Measurements from ENCODE around the gene TEDC1.
A peak's percentile ranks its signal among the peaks of the same experiment; 100 is the strongest.

TEDC1 gene

DNA sequence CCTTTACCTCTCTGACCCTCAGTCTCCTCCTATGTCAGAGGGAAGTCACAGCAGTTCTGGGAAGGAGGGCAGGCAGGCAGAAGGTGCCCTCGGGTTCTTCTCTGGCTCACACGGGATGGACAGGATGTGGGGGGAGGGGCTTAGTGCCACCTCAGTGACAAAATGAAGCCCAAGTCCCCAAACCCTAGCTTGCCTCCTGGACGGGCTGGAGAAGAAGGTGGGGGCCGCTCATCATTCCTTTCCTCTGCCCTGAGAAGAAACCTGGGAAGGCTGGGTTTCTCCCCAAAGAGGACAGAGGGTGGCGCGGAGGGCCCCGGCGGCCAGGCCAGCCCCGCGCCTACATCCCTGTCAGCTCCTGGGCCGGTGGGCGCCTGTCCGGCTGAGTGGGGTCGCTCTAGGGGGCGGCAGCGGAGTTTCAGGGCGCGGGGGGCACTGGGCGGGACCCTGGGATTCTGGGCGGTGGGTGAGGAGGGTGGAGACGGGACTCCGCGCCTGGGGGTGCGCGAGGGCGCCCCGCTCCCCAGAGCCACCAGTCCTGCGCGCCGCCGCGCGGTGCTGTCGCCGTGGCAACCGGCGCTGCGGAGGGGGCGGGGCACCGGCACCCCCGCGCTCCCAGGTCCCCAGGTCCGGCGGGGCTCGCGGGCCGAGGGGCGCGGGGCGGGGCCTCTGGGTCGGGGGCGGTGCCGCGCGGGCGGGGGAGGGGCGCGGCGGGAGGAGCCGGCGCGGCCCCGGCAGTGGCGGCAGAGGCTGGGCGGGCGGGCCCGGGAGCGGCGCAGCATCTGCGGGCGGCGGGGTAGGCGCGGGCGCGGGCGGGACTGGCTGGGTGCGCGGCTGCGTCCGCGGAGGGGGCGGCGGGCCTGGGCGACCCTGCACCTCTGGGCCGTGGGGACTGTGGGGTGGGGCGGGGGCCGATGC, 35.1 kb downstream of the TEDC1 start, which contains the start of gene TMEM121:
TMEM121 (plus strand) TSS at position 723 of the 915 bp plus-strand sequence. CDS start 2,252 bp downstream, outside the sequence.
- peak in 1 of 3 experiments; percentile 24 for DNase-seq (ENCODE audit: low read depth in 3 of 3)

DNA sequence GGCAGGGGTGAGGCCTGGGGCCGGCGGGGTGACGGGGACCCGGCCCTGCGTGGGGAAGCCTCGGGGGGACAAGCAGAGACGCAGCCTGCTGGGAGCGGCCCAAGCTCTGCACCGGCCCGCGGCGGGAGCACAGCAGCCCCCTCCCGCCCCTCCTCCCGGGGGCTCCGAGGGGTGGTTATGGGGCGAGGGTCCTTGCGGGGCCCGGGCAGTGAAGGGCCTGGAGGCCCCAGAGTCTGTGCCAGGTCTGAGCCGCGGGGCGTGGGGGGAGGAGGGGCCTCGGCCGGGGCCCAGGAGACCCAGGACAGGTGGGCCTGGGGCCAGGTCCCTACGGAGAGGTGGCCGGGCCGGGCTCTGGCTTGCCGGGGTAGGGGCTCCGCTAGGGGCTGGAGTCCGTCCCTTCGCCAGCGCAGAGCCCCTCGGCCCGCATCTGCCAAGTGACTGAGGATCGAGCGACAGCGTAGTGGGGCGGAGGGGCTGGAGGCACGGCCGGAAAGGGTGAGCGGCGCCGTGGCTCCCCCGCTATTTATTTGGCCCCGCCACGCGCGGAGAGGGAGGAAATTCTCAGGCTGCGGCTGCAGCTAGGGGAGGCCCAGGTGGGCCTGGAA, 35.8 kb downstream of the TEDC1 start:
- DNase-seq (ENCODE audit: low read depth in 3 of 3) = no peak

DNA sequence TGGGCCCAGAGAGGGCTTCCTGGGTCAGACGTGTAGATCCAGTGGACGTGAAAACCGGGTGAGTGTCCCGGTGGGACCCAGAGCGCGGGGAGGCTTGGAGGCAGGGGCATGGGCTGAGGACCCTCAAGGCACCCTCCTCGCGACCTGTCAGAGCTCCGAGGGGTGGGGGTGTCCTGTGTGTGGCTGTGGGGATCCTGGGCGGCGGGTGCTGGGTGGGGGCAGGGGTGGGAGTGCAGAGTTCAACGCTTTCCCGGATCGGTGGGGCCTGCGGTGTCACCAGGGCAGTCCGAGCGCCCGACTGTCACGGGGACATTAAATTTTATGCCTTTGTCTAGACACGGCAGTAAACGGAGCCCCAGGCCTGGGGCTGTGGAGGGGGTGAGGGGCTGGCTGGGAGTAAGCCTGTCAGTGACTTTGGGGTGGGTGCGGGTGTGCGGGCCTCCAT, 36.4 kb downstream of the TEDC1 start:
- DNase-seq (ENCODE audit: low read depth in 3 of 3) = no peak

DNA sequence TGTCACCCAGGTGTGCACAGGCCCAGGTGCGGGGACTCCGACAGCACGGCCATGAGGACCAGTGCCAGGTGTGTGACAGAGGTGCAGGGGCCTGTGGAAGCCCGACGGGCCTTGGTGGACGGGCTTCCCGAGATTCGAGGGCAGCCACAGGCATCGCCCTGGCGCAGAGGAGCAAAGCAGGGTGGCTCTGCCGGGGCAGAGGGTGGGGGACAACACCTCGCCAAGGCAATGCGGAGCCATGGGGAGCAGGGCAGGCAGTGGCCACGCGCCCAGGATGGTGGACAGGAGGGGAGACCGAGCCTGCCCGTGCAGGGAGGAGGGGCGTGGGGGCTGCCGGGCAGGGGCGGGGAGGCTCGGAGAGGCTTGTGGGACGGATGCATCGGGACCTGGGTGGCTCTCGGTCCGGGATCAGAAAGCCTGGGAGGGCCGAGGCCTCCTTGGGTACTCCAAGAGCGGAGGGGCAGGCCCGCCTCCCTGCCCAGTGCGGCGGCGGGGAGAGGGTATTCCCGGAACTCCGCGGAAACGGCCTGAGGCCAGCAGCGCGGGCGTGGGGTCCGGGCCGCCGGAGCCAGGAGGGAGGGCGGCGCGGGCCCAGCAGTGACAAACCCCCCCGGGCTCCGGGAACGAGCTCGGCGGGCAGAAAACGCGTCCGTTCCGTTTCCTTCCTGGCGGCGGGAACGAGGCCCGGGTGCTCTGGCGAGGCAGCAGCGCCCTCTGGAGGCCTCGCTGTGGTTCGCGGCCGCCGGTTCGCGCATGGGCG, 37.0 kb downstream of the TEDC1 start:
- peak; percentile 64 to 71 (median 69) for DNase-seq (ENCODE audit: low read depth in 3 of 3)

DNA sequence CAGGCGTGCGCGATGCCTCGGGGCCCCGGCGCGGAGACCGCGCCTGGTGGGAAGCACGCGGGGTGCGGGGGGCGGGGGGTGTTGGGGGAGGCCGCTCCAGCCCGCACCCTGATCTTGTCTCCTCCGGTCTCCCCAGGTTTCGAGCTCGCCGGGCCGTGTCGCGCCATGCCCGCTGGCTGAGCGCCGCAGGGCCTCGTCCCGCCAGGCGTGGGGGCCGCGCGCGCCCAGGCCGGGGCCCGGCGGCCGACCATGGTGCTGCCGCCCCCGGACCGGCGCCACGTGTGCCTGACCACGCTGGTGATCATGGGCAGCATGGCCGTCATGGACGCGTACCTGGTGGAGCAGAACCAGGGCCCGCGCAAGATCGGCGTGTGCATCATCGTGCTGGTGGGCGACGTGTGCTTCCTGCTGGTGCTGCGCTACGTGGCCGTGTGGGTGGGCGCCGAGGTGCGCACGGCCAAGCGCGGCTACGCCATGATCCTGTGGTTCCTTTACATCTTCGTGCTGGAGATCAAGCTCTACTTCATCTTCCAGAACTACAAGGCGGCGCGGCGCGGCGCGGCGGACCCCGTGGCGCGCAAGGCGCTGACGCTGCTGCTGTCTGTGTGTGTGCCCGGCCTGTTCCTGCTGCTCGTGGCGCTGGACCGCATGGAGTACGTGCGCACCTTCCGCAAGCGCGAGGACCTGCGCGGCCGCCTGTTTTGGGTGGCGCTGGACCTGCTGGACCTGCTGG, 37.7 kb downstream of the TEDC1 start:
- DNase-seq (ENCODE audit: low read depth in 3 of 3) = peak; percentile 48 to 65 (median 52)

DNA sequence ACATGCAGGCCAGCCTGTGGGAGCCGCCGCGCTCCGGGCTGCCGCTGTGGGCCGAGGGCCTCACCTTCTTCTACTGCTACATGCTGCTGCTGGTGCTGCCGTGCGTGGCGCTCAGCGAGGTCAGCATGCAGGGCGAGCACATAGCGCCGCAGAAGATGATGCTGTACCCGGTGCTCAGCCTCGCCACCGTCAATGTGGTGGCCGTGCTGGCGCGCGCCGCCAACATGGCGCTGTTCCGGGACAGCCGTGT, 38.2 kb downstream of the TEDC1 start:
- no peak for DNase-seq (ENCODE audit: low read depth in 3 of 3)

DNA sequence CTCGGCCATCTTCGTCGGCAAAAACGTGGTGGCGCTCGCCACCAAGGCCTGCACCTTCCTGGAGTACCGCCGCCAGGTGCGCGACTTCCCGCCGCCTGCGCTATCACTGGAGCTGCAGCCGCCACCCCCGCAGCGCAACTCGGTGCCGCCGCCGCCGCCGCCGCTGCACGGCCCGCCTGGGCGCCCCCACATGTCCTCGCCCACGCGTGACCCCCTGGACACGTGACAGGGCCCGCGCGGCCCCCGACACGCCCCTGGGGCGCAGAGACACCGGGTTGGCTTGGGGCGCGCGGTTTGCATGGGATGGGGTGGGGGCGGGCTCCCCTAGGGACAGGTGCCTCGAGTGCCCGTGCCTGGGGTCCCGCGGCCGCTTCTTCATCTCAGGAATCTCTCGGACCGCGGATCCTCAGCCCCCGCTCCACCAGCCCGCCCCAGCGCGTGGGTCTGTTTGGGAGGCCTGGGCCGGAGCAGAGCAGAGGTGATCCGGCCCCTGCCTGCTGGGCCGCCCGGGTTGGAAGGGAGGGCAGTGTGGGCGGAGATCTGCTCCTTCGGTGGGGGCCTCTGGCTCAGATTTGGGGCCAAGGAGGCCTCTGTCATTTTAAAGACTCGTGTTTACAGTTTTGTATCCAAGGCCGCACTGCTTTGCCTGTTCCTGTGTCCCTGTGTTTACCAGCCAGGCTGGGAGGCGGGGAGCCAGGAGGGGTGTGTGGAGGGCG, 38.7 kb downstream of the TEDC1 start:
- DNase-seq (ENCODE audit: low read depth in 3 of 3) = peak in 2 of 3 experiments; percentile 35 to 45

DNA sequence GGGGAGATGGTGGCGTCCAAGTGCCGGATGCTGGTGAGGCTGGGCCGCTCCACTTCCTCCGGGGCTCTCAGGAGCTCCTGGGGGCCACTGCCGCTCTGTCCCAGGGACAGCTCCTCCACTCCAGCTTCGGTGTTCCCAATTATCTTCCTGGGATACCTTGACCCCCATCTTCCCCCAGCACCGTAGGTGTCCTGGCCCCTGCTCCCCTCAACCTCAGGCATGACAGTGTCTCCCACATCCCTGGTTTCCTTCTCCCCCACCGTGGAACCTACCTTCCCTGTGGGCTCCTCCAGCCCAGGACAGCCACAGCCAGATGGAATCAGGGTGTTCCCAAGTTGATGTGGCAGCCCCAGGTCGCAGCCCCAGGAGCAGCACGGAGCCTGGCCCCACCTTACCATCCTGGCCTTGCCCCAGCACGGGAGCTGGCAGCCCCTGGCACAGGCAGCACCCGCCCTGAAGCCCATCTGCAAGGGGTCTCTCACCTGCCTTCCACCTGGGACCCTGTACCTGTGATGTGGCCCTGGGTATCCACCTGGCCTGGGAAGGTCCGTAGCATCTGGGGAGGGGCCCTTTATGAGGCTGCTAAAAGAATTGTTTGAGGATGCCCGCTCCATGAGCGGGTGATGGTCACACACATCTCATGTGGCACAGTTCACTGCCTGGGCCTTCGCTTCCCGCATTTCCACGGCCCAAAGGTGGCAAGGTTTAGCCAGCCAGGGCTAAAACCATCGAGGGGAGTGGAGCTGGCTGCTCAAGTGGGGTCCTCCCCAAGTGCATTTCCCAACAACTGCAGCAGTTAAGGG, 39.4 kb downstream of the TEDC1 start:
- no peak for DNase-seq (ENCODE audit: low read depth in 3 of 3)

DNA sequence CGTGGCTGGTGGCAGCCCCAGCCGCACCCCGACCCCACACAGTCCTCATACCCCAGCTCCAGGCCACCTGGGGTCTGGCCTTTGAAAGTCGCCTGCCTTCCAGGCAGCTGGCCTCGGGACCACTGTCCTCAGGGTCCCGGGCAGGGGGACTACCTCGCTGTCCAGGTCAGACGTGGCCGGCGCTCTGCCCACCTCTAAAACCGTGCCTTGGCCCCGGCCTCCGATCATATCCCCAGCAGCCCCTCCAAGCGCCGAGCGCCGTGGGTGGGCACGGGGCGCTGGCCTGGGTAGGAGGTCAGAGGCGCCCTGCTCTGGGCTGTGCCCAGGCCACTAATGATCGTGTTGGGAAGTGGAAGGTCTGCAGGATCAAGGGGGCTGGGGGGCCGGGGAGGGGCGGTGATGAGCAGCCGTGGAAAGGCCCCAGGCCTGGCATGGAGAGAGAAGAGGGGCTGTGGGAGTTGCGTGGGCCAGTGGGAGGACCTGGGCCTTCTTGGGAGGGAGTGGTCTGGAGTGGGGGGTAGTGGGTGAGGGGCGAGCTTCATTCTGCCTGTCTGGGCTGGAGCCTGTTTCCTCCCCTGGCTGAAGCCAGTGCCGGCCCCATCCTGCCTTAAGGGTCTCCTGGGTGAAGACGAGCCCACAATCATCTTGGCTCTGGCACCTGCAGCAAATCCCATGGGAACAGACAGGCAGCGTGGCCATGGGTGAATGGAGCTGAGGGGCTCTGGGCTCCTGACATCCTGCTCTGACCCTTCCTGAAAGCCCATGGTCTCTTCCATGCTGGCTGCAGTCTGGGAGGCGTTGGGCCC, 40.2 kb downstream of the TEDC1 start:
- no peak for DNase-seq (ENCODE audit: low read depth in 3 of 3)

DNA sequence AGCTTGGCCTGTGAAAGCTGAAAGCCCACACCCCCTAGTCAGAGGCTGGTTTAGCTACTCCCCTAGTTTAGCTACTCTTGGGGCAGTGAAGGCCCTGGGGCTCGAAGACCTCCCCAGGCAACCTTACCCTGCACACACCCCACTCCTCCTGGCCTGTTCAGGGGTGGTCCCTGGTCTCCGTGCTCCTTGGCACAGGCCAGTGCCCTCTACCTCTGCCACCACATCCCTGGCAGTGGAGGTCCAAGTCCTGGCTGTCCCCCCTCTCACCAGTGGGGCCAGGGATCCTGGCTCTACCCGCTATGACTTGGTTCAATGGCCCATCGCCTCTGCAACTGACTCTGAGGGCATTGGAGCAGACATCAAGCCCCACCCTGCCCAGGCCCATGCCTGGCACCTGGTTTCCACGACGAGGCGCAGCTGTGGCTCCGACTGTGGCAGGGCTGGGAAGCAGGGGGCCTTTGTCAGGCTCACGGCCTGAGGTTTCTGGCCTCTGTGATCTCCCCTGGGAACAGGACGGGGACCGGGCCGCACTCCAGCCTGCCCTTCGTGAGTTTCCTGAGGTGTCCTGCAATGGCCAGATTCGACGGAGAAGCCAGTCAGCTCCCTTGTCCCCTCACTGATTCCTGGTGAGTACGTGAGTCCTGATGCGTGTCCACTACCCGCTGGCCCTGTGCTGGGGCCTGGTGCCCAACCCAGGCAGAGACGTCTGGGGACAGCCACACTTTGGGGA, 41.0 kb downstream of the TEDC1 start:
- no peak for DNase-seq (ENCODE audit: low read depth in 3 of 3)

DNA sequence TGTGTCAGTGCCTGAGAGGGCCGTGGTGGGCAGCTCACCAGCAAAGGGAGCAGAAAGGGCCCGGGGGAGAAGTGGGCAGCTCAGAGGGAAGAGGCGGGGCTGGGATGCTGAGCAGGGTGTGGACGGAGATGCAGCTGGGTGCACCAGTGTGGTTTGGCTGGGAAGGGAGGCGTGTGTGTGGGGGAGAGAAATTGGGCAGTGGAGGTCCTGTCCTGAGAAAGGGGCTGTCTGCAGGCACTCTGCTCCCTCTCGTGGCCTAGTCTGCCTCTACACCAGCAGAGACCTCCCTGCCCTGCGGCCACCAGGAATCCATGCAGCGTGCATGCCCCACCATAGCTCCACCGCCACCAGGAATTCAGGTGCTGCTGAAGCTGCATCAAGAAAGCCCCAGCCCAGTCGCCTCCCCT, 41.7 kb downstream of the TEDC1 start:
- DNase-seq (ENCODE audit: low read depth in 3 of 3) = no peak

DNA sequence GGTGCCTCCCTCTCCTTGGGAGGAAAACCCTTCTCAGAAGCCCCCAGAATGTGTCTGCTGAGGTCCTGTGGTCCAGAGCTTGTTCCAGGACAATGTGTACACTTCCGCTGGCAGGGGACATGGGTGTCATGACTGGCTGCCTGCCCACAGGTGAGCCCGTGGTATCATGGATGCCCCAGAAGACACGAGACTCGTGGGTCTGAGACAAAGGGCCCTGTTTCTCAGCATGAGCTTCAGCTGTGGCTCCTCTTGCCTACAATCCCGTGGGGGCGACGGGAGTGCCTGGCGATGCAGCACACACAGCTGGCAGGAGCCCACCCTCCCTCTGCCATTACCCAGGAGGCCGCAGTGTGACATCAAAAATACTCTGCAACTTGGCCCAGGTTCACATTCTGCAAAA, 42.3 kb downstream of the TEDC1 start:
- DNase-seq (ENCODE audit: low read depth in 3 of 3) = no peak

DNA sequence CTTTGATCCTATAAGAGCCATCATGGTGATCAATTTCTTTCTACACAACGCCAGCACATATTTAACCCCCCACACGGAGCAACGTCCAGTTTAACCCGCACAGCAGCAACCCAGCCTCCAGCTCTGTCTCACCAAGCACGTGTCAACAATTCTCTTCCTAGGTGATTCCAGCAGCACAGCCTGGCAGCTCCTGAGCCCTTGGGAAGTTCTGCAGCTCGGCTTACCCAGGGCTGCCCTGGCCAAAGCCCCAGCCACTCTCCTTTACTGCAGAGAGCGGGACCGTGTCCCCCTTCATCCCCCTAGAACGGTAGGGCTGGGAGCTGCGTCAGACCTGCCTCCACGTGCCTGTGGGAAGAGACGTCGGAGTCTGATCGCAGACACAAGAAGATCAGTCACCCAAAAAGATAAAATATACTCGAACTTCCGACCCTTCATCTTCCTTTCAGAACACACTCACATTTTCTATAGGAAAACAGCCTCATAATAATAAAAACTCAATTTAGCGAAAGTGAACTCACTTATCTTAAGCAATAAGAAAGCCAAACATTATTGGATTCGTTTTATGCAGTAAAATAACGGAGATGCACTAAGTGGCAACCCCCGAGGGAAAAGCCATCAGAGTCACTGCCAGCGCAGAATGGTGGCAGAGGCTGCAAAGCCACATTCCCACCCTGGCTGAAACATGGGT, 42.9 kb downstream of the TEDC1 start:
- DNase-seq (ENCODE audit: low read depth in 3 of 3) = no peak

DNA sequence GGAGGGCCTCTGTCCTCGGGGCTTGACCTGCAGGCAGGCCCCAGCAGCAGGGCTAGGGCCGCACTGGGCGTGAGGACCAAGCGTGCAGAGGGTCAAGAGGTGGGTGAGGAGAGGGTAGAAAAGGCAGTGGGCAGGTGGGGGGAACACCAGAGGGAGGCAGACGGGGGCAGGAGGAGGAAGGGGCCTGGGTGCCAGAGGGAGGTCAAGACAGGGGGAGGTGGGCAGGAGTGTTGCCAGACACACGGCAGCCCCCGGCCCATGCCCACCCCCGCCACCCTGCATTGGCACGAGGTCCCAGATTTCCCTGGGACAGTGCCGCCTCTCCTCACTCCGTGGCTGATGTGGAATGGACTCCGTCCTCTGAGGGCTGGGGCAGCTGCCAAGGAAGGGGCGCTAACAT, 43.5 kb downstream of the TEDC1 start:
- DNase-seq (ENCODE audit: low read depth in 3 of 3) = no peak

DNA sequence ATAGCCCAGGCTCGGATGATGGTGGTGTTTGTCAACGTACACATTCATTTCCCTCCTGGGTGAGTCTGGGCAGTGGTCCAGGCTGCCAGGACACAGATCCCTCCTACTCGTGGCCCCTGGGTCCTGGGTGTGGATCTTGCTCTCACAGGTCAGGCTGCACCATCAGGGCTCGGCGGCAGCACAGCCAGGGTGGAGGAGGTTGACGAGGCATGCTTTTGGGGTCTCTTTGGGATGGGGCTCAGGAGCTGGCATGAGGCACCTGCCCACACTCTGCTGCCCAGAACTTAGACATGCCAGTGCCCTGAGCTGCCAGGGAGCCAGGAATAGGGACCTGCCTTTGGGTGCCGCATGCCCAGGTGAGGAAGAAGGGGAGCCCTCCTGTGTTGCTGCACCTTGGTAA, 45.0 kb downstream of the TEDC1 start:
- DNase-seq (ENCODE audit: low read depth in 3 of 3) = no peak

DNA sequence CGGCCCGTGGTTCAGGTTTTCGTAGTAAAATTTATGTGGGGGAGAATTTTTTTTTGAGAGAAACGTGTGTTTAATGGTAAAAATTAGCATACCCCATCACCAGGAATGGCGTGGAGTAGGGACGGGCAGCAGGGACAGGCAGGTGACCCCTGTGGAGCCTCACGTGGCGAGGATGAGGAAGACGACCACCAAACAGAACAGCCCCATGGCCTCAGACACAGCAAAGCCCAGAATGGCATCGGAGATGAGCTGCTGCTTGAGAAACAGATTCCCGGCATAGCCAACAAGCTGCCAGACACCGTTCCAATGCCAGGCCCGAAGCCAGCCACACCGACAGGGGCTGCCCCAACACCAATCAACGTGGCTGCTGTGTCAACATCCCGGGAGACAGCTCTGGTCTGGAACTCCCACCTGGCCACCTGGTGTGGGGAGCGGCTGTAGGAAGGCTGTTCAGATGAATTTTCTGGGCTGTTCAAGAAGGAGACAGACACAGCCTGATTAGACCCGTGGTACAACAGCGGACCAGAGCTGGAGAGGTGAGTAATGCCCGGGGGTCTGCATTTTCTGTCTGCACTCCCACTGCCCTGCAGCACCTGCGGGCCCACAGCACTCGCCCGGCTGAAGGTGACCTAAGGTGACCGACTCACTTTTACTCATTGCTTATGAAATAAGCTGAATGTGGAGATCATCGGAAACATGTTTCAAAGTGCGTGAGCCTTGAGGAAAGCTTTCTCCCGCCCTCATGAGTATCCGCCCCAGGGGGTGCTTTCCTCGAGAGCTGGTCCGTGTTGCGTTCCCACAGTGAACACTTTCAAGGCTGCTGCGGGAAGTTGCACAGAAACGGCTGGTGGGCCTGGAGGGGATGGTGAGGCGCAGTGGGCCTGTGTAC, 45.9 kb downstream of the TEDC1 start:
- no peak for DNase-seq (ENCODE audit: low read depth in 3 of 3)

Measured in stimulated activated CD4-positive, alpha-beta T cell treated with anti-CD3 and anti-CD28 coated beads, TNF-alpha, amount 100 ng/mL, for 4 hours (primary cell).